Effector memory CD8-positive, alpha-beta T cell (primary cell): ENCODE results near the gene KMT2D.

ENCODE experiments used
- ATAC-seq: fragments of 150-1000 bp; cut with Tn5 transposase; replicated peaks from 2 replicates; pipeline ENCODE4 v1.10.0; 2021; ENCODE audit warnings: mild to moderate bottlenecking, moderate library complexity
- DNase-seq, 3 experiments: peaks; one replicate each; pipeline ENCODE4 v3.0.0; 2021
- H3K27ac Mint-ChIP-seq, 2 donors: one replicate each; pipeline ENCODE4 v1.8.0; 2022; ENCODE audit warnings: mild to moderate bottlenecking in 2 of 2, mixed read lengths in 2 of 2, moderate library complexity in 2 of 2
- H3K27me3 Mint-ChIP-seq, 2 donors: one replicate each; pipeline ENCODE4 v1.8.0; 2022; ENCODE audit warnings: mixed read lengths in 2 of 2
- H3K36me3 Mint-ChIP-seq: one replicate; pipeline ENCODE4 v1.8.0; 2022; ENCODE audit warnings: mild to moderate bottlenecking, moderate library complexity, mixed read lengths; ENCODE audit not compliant: insufficient read depth
- H3K4me1 Mint-ChIP-seq, 2 donors: one replicate each; pipeline ENCODE4 v1.8.0; 2022; ENCODE audit warnings: low read depth in 2 of 2, mixed read lengths in 2 of 2
- H3K4me3 Mint-ChIP-seq, 2 donors: one replicate each; pipeline ENCODE4 v1.8.0; 2022; ENCODE audit warnings: mild to moderate bottlenecking in 2 of 2, mixed read lengths in 2 of 2, moderate library complexity in 2 of 2
- H3K9me3 Mint-ChIP-seq, 2 donors: one replicate each; pipeline ENCODE4 v1.8.0; 2022; ENCODE audit warnings: mixed read lengths in 2 of 2
- total RNA-seq, 9 experiments: gene quantifications; one replicate each; lab custom pipeline; 2026; lab: John Stamatoyannopoulos, UW

Gene KMT2D, protein sequence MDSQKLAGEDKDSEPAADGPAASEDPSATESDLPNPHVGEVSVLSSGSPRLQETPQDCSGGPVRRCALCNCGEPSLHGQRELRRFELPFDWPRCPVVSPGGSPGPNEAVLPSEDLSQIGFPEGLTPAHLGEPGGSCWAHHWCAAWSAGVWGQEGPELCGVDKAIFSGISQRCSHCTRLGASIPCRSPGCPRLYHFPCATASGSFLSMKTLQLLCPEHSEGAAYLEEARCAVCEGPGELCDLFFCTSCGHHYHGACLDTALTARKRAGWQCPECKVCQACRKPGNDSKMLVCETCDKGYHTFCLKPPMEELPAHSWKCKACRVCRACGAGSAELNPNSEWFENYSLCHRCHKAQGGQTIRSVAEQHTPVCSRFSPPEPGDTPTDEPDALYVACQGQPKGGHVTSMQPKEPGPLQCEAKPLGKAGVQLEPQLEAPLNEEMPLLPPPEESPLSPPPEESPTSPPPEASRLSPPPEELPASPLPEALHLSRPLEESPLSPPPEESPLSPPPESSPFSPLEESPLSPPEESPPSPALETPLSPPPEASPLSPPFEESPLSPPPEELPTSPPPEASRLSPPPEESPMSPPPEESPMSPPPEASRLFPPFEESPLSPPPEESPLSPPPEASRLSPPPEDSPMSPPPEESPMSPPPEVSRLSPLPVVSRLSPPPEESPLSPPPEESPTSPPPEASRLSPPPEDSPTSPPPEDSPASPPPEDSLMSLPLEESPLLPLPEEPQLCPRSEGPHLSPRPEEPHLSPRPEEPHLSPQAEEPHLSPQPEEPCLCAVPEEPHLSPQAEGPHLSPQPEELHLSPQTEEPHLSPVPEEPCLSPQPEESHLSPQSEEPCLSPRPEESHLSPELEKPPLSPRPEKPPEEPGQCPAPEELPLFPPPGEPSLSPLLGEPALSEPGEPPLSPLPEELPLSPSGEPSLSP (N-terminal part only)
- 82.9 to 497 (median 156) reads per million in 9 experiments for total RNA-seq

DNA sequence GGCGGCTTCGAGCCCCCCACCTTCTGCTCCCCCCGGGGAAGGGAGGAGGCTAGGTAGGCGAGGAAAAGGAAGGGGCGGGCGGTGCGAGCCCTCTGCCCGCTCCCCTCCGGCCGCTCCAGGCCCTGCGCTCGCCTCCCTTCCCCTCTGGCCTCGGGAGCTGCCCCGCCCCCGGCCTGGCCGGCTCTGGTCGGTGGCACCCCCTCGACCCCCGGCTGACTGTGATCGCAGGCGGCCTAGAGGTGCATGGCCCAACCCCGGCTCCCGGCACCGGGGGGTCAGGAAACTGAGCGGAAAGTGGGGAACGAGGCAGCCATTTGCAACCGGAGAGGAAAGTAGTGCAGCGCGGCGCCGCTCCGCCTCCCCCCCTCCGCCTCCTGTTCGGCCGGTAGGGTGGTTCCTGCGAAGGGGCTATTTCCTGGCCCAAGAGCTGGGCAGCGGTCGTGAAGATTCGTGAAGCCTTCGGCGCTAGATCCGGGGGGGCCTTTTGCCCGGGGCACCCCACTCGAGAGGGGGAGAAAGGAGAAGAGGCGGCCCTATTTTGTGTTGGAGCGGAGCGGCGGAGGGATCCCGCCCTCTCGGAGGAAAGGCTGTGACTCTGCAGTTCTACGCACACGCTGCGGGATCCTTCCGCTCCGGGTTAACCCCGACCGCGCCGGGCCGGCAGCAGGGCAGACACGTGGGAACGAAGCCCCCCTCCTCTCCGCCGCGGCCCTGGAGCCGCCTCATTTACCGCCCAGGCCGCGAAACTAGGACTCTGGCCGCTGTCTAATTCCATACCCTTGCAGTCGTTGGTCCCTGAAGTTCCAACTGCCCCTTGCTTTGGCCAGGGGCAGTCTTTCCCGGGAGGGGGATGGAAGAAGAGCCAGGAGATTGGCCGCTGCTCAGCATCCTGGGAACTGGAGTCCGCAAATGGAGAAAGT, at the start of gene KMT2D:
TSS of gene KMT2D (minus strand) at position 558 of the 920 bp plus-strand sequence. CDS start 5,470 bp downstream, outside the sequence.
- no peaks in the 10 kb centered on the region for H3K27me3 Mint-ChIP-seq
- DNase-seq (peak; percentile 79 to 86 (median 80)), ATAC-seq (peak; percentile 77)
- peak within 1 kb of the TSS; percentile 94 to 96 for H3K4me3 Mint-ChIP-seq
- peaks cover 51 to 57% of the 10 kb centered on the region in 2 donors for H3K4me1 Mint-ChIP-seq
- peak within 1 kb of the TSS; percentile 97 to 98 for H3K27ac Mint-ChIP-seq
- H3K36me3 Mint-ChIP-seq, result peaks cover 29% of the 10 kb centered on the region
- H3K9me3 Mint-ChIP-seq, result no peaks in the 10 kb centered on the region

DNA sequence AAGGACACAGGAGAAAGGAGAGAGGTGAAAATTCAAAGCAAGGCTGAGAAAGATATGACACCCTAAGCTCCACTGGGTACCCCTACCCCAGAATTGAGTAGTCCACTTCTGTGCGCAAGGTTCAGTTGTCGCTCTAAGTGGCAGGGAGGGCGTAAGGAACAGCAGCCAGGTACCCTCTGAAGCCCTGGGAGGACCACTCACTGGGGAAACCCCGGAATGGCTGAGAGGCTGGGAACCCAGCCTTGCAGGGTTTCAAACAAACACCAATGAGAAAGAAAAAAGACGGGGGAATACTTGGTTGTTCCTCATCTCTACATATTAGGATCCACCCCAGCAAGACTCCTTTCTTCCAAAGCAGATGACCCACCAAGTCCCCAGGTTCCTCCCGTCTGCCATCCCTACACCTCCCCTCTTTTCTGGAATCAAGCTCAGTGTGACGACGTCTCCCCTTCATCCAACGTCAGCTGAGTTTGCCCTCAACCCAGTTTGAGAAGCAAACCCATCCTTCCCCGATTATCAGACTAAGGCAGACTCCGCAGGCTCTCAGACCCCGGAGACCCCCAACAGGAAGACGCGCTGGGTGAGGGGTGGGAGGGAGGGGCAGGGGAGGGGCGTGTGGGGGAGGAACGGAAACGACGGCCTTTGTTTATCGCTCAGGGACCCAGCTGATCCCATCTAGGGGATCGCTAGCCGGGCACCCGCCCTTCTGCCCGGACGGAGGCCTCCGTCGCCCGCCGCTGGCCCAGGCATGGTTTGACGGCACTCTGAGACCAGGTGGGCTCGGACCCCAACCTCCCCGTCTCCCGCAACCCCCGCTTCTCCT, 49.3 kb upstream of the KMT2D start:
- ATAC-seq (no peak), DNase-seq (no peak)
- Mint-ChIP-seq H3K27ac (peak overlapping the region; percentile 99), H3K9me3 (no peaks in the 10 kb centered on the region), H3K4me1 (peaks cover 31 to 36% of the 10 kb centered on the region in 2 donors), H3K4me3 (peak overlapping the region; percentile 99 to 100), H3K27me3 (no peaks in the 10 kb centered on the region), H3K36me3 (peaks cover 12% of the 10 kb centered on the region)

DNA sequence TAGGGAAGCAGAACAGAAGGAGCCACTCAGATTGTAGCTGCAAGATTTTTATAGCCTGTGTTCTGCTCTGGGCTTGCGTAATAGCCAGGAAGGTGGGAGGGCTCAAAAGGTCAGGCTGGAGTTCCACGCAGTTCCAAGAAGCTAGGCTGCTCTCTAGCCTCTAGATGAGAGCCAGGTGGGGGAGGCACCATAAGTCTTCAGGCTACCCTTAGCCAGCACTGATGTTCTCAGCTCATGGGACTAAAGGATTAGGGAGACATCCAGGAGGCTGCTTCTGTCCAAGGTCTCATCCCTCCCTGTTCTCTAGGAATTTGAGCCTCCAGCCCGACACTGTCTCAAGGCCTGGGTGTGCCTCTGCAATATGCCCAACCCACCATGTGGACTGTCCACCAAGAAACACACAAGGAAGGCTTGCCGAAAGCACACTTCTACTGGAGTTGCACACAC, 48.4 kb upstream of the KMT2D start:
- DNase-seq (no peak), ATAC-seq (no peak)
- Mint-ChIP-seq H3K27ac (peak overlapping the region; percentile 99), H3K4me1 (peaks cover 35 to 42% of the 10 kb centered on the region in 2 donors), H3K9me3 (no peaks in the 10 kb centered on the region), H3K27me3 (no peaks in the 10 kb centered on the region), H3K4me3 (peak overlapping the region; percentile 99 to 100), H3K36me3 (peaks cover 21% of the 10 kb centered on the region)

DNA sequence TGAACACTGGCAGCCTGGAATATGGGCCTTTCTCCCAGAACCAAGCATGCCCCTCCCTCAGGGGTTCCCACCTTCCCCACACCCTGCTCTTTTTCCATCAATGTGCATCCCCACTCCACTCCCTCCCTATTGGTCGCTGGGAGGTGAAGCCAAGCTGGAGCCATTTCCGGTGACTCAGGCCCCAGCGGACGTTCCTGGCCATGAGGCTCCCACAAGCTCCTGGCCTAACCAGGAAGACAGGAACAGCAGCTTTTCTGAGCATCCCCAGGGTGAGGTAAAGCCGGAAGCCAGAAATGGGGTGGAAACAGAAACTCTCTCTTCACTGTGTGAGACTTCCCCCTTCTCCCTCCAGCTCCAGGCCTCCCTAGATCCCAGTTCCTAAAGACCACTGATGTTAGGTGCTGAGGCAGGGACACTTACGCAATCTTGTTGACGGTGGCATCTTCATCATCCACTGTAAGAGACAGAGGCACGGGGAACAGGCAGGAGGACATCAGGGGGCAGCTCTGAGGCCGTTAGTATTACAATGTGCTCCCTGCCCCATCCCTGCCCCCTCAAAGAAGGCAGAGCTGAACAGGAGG, 45.0 kb upstream of the KMT2D start:
- Mint-ChIP-seq H3K36me3 (peaks cover 41% of the 10 kb centered on the region), H3K4me3 (no peak overlapping the region), H3K27ac (no peak overlapping the region), H3K4me1 (peaks cover 36 to 38% of the 10 kb centered on the region in 2 donors), H3K9me3 (no peaks in the 10 kb centered on the region), H3K27me3 (no peaks in the 10 kb centered on the region)
- DNase-seq, result no peak
- ATAC-seq, result no peak

DNA sequence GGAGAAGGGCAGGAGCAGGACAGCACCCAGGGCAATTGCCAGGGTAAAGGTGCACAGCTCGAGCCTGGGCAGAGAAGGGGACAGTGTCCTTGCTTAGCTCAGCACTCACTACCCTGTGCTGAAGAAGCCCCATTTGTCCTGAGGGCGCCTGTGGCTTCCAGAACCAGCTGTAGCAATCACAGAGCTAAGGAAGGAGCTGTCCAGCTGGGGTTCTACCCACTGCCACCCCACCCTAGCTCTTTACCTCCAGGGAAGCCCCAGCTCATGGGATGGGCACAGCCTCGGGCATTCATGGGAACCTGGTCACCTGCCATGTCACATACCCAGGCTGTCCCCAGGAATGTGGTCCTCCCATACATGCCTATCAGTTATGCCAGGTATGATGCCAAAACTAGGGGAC, 44.2 kb upstream of the KMT2D start:
- no peak overlapping the region for H3K4me3 Mint-ChIP-seq
- no peaks in the 10 kb centered on the region for H3K27me3 Mint-ChIP-seq
- DNase-seq, result no peak
- no peak for ATAC-seq
- H3K4me1 Mint-ChIP-seq, result peaks cover 32 to 35% of the 10 kb centered on the region in 2 donors
- no peaks in the 10 kb centered on the region for H3K9me3 Mint-ChIP-seq
- H3K27ac Mint-ChIP-seq, result no peak overlapping the region
- H3K36me3 Mint-ChIP-seq, result peaks cover 46% of the 10 kb centered on the region

DNA sequence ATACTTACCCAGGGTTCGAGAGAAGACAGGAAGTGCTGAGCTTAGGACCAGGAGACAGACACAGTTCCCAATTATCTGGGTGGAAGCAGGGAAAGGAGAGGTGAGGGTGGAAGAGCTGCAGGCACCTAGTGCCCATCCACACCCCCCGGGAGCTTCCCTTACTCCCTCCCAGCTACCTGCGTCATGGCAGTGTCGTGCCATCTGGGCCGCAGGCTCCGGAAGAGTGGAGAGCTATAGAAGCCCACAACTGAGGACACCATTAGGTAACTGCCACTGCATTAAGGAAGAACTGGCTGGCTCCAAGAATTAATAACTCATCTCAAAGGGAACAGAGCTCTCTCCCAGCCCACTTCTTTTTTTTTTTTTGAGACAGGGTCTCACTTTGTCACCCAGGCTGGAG, 39.8 kb upstream of the KMT2D start:
- DNase-seq, result no peak
- Mint-ChIP-seq H3K4me1 (peaks cover 9 to 13% of the 10 kb centered on the region in 2 donors), H3K36me3 (peaks cover 61% of the 10 kb centered on the region), H3K27me3 (peaks cover 1 to 4% of the 10 kb centered on the region in 2 donors), H3K27ac (no peak overlapping the region), H3K4me3 (no peak overlapping the region), H3K9me3 (no peaks in the 10 kb centered on the region)
- ATAC-seq, result no peak

DNA sequence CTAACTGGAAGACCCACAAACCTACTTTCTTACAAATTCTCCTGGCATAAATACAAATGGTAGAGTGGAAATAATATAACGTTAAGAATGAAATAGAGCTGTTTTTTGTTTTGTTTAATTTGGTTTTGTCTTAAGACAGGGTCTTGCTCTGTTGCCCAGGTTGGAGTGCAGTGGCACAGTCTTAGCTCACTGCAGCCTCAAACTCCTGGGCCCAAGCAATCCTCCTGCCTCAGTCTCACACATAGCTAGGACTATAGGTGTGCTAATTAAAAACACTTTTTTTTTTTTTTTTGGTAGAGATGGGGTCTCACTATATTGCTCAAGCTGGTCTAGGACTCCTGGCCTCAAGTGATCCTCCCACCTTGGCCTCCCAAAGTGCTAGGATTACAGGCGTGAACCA, 38.1 kb upstream of the KMT2D start:
- H3K36me3 Mint-ChIP-seq, result peaks cover 54% of the 10 kb centered on the region
- no peaks in the 10 kb centered on the region for H3K9me3 Mint-ChIP-seq
- H3K4me1 Mint-ChIP-seq, result peaks cover 7 to 11% of the 10 kb centered on the region in 2 donors
- peak overlapping the region in 1 of 2 donors; percentile 41 for H3K27ac Mint-ChIP-seq
- ATAC-seq, result no peak
- peaks cover 13 to 21% of the 10 kb centered on the region in 2 donors for H3K27me3 Mint-ChIP-seq
- no peak overlapping the region for H3K4me3 Mint-ChIP-seq
- no peak for DNase-seq

DNA sequence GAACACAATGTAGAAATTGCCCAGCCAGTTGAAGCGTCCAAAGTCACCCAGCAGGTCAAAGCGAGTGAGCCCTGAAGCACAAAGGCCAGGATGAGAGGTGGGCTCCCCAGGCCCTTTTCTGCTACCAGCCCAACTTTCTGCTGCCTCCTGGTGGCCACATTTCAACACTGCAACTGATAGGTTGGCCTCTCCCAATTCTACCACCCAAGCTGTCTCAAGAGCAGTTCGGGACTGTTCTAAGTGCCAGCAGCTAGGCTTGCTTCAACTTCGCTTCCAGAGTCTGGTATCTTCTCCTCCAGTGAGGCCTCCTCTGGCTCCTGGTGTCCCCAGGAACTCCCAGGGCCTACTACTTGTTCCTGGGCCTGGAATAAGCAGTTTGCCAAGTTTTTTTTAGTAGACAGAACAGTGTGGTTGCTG, 37.4 kb upstream of the KMT2D start:
- peaks cover 9 to 11% of the 10 kb centered on the region in 2 donors for H3K4me1 Mint-ChIP-seq
- H3K27ac Mint-ChIP-seq, result no peak overlapping the region
- H3K9me3 Mint-ChIP-seq, result no peaks in the 10 kb centered on the region
- H3K36me3 Mint-ChIP-seq, result peaks cover 56% of the 10 kb centered on the region
- DNase-seq (peak; percentile 56 to 59 (median 56)), ATAC-seq (peak; percentile 61)
- H3K27me3 Mint-ChIP-seq, result peaks cover 17 to 28% of the 10 kb centered on the region in 2 donors
- H3K4me3 Mint-ChIP-seq, result no peak overlapping the region

DNA sequence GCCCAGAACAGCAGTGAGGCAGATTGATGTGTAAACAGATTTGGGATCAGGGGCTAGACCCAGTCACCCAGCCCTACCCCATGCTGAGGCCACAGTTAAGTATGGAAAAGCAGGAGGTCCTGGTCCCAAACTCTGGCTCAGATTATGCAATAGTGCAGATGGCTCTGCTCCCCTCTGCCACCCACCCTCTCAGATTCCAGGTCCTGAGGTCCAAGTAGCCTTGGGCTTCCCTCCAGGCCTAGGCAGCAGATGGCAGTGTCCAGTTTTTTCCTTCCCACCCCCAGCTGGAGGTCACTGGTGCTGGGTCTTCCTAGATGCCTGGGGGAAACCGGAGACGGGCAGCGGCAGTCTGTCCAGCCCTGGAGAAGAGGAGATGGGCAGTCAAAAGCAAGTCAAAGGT, 36.8 kb upstream of the KMT2D start:
- DNase-seq, result no peak
- no peak for ATAC-seq
- Mint-ChIP-seq H3K4me3 (no peak overlapping the region), H3K36me3 (peaks cover 57% of the 10 kb centered on the region), H3K9me3 (no peaks in the 10 kb centered on the region), H3K4me1 (peaks cover 9 to 11% of the 10 kb centered on the region in 2 donors), H3K27me3 (peaks cover 21 to 34% of the 10 kb centered on the region in 2 donors), H3K27ac (no peak overlapping the region)

DNA sequence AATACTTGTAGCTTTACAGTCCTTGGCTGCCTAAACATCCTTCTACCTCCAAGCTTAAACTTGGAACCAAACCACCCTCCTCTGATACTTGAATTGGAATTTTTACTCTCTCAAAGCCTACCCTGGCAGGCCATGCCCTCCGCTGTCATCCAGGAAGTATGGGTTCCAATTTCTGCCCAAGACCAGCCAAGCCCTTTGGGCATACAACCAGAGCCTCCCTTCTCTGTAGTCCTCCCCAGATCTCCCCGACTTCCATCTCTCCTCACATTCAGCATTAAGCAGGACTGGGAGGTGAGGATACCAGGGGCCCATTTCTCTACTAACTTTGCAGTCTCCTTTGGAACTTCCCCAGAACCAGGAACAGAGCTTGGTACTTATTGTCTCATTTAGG, 34.4 kb upstream of the KMT2D start:
- peaks cover 43 to 59% of the 10 kb centered on the region in 2 donors for H3K27me3 Mint-ChIP-seq
- DNase-seq, result no peak
- peak overlapping the region in 1 of 2 donors; percentile 48 for H3K4me3 Mint-ChIP-seq
- peaks cover 34% of the 10 kb centered on the region for H3K36me3 Mint-ChIP-seq
- peaks cover 21 to 24% of the 10 kb centered on the region in 2 donors for H3K4me1 Mint-ChIP-seq
- no peaks in the 10 kb centered on the region for H3K9me3 Mint-ChIP-seq
- no peak overlapping the region for H3K27ac Mint-ChIP-seq
- ATAC-seq, result no peak

DNA sequence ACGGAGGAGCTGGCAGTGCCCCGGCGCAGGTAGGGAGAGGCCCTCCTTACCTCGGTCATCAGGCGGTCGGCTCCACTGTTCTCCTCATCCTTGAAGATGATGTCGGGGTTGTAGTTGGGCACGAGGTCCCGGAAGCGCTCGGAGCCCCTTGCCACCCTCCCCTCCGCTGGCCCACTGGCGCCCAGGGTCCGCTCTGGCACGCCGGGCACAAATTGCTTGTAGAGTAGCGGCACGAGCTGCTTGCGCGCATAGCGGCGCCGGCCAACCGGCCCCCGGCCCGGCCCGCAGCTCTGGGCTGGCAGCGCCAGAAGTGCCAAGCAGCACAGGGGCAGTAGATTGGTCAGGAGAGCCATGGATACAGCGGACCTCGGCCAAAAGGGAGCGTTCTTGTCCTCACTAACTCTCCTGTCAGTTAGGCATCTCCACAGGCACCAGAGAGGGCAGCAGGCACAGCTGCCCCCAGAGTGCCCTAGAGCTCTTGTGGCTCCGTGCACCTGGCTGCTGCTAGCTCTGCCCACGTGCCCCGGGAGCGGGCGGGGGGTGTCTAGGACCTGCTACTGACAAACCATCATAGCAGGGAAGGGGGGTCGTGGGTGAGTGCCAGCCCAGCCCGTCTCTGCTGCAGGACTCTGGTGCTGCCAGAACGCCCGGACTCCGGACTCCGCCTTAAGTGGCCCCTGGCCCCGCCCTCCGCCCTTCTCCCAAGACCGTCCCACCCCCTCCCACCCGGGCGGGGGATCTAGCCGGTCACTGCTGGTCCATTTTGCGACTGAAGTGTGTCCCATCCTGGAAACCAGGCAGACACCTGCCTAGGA, 33.8 kb upstream of the KMT2D start, which contains the start of gene DHH:
TSS of gene DHH (minus strand) at position 642 of the 815 bp plus-strand sequence. CDS start at position 353, 289 bp downstream.
- Mint-ChIP-seq H3K9me3 (no peaks in the 10 kb centered on the region), H3K27ac (no peak within 1 kb of the TSS), H3K27me3 (peaks cover 43 to 65% of the 10 kb centered on the region in 2 donors), H3K4me3 (peak within 1 kb of the TSS; percentile 41 to 48), H3K36me3 (peaks cover 28% of the 10 kb centered on the region), H3K4me1 (peaks cover 21 to 27% of the 10 kb centered on the region in 2 donors)
- ATAC-seq, result peak; percentile 13
- DNase-seq, result no peak
